GM19397 (cell line): ENCODE results near the gene CFAP57.

ENCODE experiments used
- ATAC-seq: cut with Tn5 transposase; IDR thresholded peaks from one replicate; pipeline ENCODE4 v1.9.1; 2021; ENCODE audit warnings: mild to moderate bottlenecking, moderate library complexity; ENCODE audit not compliant: unreplicated experiment

CFAP57 gene

DNA sequence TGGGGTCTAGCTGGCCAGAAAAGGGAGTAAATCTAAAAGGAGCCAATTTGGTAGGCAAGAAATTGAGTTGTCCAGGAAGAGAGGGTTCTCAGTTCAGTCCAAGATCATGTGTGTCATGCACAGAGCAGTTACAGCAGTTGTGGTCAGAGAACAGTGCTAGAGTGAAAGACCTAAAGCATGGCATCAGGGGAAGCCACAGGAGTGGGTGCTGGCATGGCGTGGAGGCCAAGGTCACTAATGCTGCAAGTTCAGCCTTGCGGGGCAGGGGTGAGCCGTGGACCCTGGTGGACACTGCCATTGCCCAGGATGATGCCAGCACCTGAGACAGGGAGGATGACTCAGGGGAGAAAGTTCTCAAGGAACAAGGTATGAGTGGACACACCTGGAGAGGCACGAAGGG, 81.0 kb downstream of the CFAP57 start:
- no peak for ATAC-seq

DNA sequence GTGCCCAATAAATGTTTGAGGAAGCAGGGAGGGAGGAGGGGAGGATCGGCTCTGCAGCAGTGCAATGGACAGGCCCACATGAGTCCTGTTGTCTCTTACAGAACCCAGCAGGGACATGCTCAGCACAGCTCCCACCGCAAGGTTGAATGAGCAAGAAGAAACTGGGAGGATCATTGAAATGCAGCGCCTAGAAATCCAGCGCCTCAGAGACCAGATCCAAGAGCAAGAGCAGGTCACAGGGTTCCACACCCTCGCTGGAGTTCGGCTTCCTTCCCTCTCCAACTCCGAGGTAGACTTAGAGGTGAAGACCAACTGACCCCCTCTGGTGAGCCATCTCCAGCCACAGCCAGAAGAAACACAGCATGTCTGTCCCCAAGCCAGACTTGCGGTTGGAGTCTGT, 81.7 kb downstream of the CFAP57 start:
- ATAC-seq = no peak

DNA sequence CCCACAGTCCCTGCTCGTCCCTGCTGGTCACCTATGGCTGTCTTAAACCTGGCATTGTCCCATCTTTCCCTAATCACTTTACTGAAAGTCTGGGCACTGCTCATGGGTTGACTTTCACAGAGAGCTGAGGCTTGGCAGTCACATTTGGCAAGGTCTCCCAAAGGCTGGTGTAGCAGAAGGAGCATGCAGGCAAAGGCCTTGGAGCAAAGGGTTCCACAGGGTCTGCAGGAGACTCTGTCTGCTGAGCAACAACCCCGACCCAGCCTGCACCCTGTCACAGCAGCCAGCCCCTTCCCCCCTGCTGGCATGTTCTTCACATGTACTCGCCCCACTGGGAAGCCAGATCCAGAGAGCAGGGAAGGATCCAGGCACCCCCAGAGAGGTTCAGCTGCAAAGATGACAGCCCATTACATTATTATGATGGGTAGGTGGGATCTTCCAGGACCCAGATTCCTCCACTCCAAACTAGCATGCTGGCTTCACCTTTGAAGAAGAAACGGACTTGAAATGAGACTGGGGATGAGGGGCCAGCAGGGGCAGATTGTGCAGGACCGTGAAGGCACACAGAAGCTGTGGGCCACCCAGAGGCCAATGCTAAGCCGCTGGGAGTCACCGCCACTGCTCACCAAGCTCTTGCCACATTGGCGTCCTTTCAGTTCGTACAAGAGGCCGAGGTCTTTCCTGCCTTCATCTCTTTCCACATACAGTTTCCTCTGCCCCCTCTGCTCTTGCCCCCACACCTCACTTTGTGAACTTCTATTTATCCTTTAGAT, 83.5 kb downstream of the CFAP57 start:
- ATAC-seq = no peak

DNA sequence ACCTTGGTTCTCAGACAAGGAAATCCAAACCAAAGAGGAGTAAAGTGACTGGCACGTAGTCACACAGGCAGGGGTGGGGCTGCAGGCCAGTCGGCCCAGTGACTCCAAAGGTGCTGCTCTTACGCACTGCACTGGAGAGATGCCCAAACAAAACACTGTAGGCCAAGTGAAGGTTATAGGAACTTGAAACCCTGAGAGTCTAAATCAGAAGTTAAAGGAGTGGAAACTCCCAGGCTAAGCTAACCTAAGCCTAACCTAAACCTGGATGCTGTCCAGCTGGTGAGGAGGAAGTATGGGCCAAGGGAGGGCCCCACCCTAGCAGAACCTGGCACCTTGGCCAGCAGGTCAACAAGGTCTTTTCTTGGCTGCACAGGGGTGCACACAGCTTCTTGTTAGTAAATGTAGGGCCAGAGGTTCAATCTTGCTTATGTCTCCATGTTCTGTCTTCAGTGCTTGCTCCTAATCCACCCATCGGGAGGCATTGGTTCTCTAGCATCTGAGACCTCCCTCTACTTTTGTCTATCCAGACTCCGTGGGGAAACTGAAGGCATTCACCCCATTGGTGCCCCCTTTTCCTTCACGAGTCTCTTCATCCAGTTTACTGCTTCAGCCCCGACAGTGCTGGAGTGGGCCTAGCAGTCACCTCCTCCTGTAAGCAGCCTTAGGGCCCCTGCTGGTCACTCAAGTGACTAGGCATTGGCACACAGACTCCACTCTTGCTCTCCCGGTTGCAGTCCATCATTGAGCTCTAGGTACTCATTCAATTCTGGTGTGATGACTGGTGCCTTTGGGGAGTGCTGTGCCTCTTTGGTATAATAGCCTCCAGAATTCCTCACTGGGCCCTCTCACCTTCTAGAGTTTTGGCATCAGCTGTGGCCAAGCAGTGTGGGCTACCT, 84.8 kb downstream of the CFAP57 start:
- ATAC-seq = no peak

DNA sequence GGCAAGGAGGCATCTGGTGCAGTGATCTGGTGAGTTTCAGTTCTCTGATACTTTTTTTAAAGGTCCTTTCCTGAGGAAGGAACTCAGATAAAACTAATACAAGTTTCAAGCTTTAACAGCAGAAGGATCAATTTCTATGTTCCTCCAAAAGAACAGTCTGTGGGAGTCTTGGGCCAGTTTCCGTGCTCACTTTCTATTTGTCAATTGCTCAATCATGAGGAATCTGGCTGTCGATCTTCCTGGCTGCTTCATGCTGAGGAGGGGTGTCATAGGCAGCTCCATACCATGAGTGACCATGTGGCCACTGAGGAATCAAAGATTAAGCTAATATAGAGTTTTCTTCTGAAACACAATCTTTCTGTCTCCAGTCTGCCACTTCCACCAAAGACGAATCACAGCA, 86.2 kb downstream of the CFAP57 start:
- ATAC-seq = no peak

DNA sequence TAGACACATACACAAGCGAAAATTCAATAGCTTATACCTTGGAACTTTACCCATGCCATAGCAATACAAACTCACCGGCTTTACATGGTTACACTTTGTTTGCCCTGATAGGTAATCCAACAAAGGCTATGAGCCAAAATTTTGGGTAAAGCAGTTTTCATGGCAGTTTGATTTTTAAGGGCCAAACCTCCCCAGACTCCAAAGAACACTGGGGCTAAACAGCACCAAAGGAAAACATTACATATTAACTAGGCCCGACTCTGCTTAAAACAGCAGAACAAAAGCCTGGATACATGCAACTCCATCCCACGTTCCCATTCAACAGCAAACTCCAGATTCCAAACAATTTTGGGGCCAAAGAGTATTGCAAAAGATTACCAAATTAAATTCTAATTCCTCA, 93.3 kb downstream of the CFAP57 start:
- ATAC-seq = no peak

DNA sequence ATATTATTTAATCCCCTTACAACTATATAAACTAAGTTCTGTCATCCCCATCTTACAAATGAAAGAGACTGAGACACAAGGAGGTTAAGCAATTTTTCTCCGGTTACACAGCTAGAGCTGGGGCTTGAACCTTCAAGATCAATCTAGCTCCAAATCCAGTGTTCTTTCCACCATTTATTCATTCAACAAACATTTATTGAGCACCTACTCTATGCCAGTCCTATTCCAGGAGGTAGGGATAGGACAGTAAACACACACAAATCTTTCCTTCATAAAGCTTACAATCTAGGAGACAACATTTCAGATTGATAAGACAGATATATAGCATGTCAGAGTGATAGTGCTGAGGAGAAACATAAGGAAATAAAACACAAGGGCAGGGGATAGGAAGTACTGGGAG, 94.8 kb downstream of the CFAP57 start:
- ATAC-seq = no peak

DNA sequence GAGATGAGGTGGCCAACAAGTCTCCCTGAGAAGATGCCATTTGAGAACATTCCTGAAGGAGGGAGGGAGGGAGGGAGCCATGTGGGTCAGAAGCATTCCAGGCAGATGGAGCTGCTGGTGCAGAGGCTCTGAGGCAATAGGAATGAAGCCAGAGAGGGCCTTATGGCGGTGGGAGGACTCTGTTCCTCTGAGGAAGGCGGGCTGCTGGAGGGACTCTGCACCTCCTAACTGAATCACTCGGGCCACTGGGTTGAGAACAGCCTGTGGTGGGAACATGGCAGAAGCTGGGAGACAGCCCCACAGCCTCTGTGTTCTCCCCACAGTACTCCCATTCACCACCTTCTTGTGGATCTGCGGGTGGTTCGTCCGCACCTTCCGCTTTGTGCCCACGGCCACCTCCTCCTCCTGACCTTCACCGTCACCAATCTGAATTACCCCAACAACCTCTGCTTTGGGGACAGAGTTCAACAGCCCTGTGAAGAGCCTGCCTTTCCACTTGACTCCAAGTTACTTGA, 95.2 kb downstream of the CFAP57 start:
- ATAC-seq = no peak

DNA sequence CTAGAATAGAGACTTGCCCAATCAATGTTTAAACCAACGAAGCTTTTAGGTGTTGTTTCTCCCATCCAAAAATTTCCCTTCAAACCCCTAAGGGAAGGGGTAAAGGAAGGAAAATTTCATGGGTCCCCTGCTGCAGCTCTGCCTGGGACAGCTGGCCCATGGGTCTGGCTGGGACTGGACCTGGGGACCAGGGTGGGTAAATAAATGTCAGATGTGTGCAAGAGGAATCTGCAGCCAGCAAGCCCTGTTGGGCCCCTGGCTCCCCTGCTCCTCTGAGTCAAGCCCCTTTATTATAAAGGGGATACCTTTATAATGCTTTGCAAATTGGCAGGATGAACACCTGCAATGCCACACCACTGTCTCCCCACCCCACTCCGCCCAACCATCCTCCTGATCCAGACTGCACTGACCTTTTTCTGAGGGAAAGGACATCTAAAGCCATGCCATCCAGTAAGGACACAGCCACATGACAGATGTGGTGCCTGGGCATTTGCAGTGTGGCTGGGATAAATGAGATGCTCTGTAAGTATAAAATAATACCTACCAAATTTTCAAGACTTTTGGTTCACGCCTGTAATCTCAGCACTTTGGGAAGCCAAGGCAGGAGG, 95.8 kb downstream of the CFAP57 start:
- no peak for ATAC-seq

DNA sequence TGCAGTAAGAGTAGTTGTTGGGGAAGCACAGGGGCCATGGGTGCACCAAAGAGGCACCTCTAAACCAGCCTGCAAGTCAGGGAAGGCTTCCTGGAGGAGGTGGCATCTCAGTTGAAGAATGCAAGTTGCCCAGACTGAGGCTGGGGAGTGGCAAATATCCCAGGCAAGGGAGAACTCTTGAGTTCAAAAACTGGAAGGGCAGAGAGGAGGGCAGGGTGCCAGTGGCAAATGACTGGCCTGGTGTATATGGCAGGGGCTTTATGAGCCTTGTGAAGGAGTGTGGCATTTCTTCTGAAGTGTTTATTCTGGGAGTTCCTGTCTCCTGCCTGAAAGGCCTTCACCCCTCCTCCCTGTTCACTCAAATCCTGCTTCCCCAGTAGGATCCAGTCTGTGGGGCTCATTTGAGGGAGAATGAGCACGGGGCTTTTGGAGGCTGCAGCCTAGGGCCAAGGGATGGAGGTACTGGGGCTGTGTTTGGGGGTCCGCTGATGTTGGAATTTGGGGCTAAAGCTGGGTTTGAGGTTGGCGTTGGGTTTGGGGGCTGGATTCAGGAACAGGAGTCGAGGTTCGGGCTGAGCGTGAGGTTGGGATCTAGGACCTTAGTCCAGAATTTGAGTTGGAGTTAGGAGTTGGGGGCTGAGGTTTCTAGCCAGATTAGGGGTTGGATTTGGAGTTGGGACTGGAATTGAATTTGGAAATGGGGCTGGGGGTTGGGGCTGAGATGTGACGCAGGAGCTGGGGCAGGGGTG, 97.7 kb downstream of the CFAP57 start, which contains the start of gene TMEM125:
TMEM125 (plus strand) TSS at position 357 of the 749 bp plus-strand sequence. CDS start 2,740 bp downstream, outside the sequence.
- ATAC-seq = no peak

DNA sequence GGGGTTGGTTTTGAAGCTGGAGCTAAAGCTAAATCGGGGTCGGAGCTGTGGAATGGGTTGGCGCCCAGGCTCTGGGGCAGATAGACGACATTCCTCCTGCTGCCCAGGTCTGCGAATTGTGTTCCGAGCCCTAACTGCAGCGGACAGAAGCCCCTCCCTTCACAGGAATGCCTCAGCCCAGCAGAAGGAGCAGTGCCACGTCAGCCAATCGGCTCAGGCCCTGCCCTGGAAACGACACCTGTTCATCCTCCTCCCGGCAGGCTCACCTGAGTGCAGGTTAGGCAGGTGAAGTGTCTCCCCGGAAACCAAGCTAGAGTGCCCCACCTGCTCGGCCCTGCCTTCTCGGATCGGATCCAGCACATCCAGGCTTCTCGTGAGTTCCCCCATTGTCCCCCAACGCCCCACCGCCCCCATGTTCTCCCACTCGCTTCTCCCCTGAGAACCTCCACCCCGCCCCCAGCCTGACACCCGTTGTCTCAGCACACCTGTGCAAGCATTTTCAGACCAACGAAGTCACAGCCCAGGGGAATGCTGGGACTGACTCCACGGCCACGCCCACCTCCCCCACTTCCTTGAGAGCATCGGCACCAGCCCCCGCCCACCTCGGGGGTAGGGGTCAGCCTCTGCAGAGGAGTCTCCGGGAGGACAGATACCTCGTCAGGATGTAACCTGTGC, 98.4 kb downstream of the CFAP57 start:
- ATAC-seq = no peak

DNA sequence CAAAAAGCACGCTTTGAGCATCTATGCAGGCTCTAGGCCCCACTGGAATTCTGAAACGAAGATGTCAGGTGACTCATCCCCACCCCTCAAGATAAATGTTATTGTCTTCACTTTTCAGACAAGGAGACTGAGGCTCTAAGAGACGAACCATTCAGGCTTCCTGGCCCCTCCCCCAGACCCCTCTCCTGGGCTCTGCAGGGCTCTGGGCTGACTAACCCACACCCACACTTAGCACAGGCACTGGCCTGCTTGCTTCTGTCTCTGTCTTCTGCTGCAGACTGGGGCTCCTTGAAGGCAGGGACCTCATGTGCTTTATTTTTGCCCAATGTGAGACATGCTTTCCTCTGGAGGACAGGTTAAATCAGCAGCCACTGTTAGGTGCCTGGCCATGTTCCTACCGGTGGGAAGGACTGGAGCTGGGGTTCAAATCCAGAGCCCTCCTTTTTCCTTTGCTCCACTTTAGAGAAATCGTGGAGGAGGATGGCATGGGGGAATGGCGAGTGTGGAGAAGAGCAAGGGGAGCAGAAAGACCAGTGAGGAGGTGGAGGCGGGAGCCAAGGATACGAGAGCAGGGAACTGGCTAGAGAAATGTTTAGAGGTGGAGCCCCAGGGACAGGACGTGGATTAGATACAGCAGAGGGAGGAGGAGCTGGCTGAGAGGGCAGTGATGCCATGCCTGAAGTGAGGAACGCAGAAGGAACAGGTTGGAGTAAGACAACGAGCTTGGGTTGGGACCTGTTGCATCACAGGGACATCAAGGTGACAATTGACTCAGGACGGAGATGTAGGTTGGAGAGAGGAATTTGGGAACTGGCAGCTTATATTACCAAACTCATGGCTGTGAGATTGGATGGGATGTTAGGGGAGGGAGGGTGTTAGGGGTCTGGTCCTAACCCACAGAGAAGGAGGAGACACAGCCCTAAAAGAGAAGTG, 99.3 kb downstream of the CFAP57 start:
- ATAC-seq = no peak

DNA sequence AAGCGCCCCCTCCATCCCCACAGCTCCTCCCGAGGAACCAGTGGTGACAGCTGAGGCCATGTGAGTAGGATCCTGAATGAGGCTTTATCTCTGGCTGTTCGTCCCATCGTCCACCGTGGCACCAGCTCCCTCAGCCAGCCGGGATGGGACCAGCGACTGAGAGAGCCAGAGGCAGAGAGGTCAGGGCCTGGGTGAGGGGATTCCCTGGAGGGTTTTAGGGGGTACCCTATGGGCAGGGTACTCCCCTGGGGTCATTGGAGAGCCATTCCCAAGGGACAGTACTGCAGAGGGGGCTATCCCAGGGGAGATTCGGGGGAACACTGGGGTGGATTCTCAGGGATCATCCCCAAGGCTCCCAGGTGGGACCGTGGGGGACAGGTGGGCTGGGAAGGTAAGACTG, 100.0 kb downstream of the CFAP57 start:
- no peak for ATAC-seq

DNA sequence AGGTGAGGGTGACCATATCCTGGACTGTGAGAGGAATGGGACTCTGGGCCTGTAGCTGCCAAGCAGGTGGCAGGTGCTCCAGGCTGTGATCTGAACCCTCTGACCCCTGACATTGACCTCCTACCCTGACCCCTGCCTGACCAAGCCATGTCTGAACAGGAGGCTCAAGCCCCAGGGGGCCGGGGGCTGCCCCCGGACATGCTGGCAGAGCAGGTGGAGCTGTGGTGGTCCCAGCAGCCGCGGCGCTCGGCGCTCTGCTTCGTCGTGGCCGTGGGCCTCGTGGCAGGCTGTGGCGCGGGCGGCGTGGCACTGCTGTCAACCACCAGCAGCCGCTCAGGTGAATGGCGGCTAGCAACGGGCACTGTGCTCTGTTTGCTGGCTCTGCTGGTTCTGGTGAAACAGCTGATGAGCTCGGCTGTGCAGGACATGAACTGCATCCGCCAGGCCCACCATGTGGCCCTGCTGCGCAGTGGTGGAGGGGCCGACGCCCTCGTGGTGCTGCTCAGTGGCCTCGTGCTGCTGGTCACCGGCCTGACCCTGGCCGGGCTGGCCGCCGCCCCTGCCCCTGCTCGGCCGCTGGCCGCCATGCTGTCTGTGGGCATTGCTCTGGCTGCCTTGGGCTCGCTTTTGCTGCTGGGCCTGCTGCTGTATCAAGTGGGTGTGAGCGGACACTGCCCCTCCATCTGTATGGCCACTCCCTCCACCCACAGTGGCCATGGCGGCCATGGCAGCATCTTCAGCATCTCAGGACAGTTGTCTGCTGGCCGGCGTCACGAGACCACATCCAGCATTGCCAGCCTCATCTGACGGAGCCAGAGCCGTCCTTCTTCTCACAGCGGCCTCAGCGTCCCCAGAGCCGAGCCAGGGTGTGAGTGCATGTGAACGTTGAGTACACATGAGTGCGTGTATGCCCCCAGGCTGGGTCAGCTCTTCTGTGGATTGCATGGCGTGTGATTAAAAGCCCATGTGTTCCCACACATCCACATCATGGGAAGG, 100.7 kb downstream of the CFAP57 start:
- ATAC-seq = no peak

DNA sequence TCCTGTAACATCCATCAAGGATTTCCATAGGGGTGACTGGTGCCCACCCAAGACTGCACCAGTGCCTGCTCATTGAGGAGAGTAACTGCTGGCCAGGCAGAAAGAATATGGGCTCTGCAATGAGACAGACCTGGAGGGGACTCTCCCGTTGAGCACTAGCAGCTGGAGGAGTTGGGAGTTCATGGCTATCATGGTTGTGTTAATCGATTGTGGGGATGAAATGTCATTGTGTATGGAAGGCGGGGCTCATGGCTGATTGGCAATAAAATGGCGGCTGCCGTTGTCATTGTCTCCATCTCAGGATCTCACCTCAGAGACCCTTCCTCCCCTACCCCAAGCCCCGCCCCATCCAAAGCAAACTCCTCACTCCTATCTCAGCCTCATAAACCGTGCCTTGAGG, 101.6 kb downstream of the CFAP57 start:
- ATAC-seq = no peak

DNA sequence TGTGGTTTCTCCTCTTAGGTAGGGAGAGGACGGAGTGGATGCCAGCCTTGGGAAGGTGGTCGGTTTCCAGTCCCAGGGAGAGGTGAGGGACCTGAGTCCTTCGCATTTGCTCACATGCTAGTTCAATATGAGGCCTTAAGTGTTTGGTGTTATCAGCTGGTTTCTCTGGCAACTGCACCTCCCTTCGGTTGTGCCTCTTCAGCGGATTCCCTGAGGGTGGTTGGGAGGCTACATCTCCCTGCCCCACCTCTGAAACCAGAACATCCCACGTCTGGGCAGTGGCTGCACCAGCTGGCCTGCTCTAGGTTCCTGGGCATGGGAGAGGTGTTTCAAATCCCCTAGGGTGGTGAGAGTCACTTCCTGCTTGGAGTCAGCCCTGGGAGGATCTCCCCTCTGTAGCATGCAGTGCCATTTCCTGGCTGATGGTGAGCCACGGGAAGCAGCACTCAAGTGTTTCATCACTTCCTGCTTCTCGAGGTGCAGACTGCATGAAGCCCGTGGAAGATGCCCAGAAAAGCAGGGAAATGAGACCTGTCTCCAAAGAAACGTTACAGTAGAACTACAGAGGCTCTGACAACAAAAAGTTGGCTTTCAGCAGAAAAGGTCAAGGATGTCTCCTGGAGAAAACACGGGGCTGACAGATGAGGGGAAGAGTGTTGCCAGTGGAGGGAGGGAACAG, 102.1 kb downstream of the CFAP57 start:
- ATAC-seq = no peak

DNA sequence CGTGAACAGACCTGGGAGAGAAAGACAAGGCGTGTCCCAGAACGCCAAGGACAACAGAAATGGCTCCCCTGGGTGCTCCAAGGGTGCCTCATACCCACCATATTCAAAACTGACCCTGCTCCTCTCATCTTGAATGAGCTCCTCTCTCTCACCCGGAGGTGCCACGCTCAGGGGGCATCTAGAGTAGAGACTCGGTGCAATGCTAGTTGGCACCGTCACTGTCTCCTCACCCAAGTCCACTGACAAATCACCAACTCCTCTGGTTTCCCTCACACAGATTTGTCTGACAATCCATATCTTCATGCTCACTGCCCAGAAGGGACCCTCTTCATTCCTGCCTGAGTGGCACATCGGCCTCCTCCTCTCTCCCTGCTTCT, 102.7 kb downstream of the CFAP57 start:
- ATAC-seq = no peak
